Ishikawa (cell line): ENCODE measurements around the gene SCARF2.

Source experiments
- CREB1 ChIP-seq: IDR thresholded peaks from 2 replicates; pipeline ENCODE4 v1.6.1; 2012; ENCODE audit warnings: low read depth
- EGR1 ChIP-seq: IDR thresholded peaks from 2 replicates; pipeline ENCODE4 v1.6.1; 2012
- EP300 ChIP-seq: IDR thresholded peaks from 2 replicates; pipeline ENCODE4 v1.6.1; 2012; ENCODE audit warnings: borderline replicate concordance
- MAX ChIP-seq: IDR thresholded peaks from 2 replicates; pipeline ENCODE4 v1.6.1; 2012
- RAD21 ChIP-seq: IDR thresholded peaks from 2 replicates; pipeline ENCODE4 v1.6.1; 2012; ENCODE audit warnings: low read depth
- TCF12 ChIP-seq: IDR thresholded peaks from 2 replicates; pipeline ENCODE4 v1.6.1; 2012; ENCODE audit warnings: low read depth

- TF ChIP-seq CREB1 (no peak), EGR1 (no peak), RAD21 (no peak), MAX (no peak), TCF12 (no peak), EP300 (no peak)
Observed at GRCh38 chr22:20395907-20396287, 41.7 kb downstream of the SCARF2 start.
